Mesenteric fat pad (tissue), 1 donor: ENCODE results near the gene TMEM258. TPM values are rescaled to one million over a fixed set of nuclear protein-coding genes. Genes with fewer than 3 reads are reported as not detected.

Source experiments
- DNase-seq: peaks from one replicate; pipeline ENCODE4 v3.0.0-alpha.2; 2020; ENCODE audit warnings: low spot score
- long read RNA-seq: library from polyadenylated mRNA; unstranded; transcript quantifications from one replicate; pipeline ENCODE4 v2.0.0, GENCODE V29; 2020
- total RNA-seq: library from RNA; stranded (reverse); fragmentation: NEBNext Ultra II Directional; extraction: Animal tissue kit (Norgen Biotek cat#: 25700); gene quantifications from one replicate; pipeline ENCODE4 v1.2.1, GENCODE V29; 2021
- donor health status: DM: yes; HTN: yes; CAD: no.

TMEM258 gene
- total RNA-seq: 80.8 TPM
- long read RNA-seq, transcript TMEM258-204 (4 exons, 575 nt): major isoform, 14 of 26 reads
- long read RNA-seq, partial matches to known transcripts: 5 of 26 reads
- long read RNA-seq, other reads (novel, unspliced or antisense): 4 of 26 reads

DNA sequence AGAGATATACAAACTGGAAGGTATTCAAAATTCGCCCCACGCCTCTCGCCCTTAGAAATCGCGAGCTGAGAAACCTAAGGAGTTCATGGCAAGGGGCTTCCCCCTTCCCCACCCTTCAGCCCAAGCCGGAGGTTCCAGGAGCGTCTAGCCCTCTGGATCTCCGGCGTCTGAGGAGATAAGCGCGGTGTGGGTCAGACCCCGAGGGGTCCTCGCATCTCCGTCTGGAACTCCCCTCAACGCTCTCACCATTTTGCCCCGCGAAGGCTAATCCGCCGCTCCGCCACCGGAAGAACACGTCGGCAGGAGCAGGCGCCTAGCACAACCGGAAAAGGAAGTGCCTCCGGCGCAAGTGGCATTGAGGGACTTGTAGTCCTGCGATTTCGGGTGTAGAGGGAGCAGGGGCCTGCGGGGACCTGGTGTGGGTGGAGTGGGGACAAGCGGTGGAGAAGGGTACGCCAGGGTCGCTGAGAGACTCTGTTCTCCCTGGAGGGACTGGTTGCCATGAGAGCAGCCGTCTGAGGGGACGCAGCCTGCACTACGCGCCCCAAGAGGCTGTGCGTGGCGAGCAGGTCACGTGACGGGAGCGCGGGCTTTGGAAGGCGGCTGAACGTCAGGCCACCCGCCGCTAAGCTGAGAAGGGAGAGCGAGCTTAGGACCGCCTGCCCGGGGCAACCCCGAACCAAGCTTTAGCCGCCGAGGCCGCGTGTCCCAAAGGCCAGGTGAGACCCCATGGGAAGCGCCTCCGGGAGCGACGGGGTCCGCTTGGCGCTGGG is at the start of gene TMEM258, which contains the start of gene FEN1:
TSS of gene TMEM258 (minus strand) at position 290 of the 773 bp plus-strand sequence. CDS start at position 249, 41 bp downstream.
TSS of gene FEN1 (plus strand) at position 602 of the 773 bp plus-strand sequence. CDS start 2,451 bp downstream, outside the sequence.
- peak; percentile 96 for DNase-seq

DNA sequence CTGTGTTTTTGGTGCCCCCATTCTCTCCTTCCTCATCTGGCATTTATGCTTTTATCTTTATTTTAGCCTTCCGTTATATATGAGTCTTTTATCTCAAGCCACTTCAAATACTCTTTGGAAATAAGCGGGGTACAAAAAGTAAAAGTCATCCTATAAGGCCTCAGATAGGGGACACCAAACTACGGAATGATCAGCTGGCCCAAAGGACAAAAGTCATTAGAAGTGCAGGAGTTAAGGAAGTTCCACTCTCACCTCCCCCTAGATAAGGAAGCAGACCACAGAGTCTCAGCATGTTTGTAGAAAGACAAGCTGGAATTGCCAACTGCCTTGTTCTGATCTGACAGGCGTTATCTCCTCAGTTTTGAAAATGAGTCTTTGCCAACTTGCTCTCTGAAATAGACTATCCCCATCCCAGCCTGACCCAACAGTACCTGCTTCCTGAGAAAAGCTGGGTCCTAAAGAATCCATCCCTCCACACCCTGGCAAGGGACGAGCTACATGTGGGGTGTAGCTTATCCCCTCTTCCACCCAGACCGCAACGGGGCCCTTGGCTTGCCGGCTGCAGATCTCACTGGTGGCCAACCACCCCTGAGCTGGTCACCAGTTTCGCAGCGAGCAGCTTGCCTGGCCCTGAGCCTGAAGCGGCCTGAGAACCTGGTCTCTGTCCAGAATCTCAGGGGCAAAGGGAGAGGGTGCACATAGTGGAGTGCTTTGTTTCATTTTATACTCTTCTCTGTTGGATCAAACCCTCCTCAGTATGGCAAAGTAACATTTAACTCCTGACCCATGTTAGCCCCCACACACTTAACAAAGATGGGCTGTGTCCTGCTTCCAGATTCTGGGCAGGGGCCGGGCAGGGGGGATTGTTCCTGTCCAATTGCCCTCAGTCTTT is 49.5 kb upstream of the TMEM258 start:
- DNase-seq: no peak

DNA sequence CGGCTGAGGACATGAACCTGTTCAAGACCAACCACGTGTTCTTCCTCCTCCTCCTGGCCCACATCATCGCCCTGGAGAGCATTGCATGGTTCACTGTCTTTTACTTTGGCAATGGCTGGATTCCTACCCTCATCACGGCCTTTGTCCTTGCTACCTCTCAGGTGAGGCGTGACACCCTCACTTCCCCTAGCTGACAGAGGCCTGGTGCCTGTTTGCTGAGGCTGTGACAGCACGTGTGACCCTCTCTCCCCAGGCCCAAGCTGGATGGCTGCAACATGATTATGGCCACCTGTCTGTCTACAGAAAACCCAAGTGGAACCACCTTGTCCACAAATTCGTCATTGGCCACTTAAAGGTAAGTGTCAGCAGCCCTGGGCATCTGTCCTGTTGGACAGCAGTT is 48.0 kb upstream of the TMEM258 start:
- DNase-seq: no peak

DNA sequence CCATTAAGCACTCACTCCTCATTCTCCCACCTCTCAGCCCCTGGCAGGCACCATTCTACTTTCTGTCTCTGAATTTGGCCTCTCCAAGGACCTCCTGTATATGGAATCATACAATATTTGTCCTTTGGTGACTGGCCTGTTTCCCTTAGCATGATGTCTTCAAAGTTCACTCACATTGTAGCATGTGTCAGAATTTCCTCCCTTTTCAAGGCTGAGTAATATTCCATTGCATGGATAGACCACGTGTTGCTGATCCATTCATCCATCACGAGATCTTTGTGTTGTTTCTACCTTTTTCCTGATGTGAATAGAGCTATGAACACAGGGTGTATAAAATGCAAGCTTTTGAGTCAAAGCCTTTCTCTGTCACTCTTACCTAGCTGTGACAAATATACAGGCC is 47.3 kb upstream of the TMEM258 start:
- DNase-seq: no peak

DNA sequence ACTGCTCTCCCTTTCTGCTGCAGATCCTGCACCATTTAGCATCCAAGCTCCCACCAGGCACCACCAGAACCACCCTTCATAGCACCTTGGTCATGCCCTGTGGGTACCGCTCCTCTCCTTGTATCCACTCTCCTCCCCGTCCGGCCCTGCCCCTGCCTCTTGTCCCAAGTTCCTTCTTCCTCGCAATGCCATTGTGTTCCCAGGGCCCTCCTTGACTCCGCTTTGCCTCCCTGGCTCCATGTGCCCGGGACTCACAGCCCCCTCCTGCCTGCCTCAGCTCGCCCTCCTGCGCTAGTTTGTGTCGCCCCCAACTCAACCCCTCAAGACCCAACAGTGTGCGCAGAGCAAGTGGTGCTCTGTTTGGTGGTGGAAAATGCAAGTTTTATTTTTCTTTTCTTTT is 46.5 kb upstream of the TMEM258 start:
- DNase-seq: no peak

DNA sequence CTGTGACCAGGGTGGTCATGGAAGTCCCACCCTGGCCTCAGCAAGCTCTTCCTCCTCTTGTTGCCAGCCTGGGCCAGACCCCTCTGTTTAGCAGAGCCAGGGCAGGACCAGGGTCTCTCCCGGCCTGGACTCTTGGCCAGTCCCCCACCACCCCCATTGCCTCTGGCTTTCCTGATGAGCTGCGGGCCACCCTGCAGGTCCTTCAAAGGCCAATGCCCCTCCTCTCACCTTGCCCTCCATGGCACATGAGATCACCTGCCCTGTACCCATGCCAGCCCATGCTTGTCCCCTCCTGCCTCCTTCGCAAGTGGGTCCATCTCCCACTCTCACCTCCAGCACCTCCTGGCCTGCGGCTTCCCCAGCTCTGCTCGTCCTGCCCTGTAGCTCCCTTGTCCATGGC is 46.1 kb upstream of the TMEM258 start:
- DNase-seq: no peak

DNA sequence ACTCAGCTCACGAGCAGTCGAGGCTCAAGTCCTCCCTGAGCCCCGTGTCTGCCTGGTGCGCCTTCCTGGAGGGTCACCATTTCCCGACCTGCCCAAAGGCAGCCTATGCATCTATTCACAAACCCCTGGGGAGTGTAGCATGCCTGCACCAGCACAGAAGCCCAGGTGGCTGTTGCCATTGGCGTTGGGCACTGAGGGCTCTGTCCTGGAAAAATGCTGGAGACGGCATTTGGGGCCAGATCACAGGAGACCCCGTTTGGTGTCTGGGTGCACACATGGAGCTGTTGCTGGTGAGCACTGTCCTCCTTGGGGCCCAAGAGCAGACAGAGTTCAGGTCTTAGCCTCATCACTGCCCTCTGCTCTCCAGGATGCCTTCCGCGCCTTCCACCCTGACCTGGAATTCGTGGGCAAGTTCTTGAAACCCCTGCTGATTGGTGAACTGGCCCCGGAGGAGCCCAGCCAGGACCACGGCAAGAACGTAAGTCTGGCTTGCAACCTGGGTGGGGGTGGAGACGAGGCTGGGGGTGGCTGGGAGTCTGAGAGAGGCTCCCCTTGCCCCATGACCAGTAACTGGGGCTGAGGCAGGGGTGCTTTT is 45.1 kb upstream of the TMEM258 start:
- no peak for DNase-seq

DNA sequence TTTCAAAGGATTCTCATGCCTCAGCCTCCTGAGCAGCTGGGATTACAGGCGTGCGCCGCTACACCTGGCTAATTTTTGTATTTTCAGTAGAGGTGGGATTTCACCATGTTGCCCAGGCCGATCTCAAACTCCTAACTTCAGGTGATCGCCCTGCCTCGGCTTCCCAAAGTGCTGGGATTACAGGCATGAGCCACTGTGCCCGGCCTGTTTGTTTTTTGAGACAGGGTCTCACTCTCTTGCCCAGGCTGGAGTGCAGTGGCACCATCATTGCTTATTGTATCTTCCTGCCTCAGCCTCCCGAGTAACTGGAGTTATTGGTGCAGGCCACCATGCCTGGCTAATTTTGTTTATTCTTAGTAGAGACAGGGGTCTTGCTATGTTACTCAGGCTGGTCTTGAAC is 43.8 kb upstream of the TMEM258 start:
- DNase-seq: no peak

DNA sequence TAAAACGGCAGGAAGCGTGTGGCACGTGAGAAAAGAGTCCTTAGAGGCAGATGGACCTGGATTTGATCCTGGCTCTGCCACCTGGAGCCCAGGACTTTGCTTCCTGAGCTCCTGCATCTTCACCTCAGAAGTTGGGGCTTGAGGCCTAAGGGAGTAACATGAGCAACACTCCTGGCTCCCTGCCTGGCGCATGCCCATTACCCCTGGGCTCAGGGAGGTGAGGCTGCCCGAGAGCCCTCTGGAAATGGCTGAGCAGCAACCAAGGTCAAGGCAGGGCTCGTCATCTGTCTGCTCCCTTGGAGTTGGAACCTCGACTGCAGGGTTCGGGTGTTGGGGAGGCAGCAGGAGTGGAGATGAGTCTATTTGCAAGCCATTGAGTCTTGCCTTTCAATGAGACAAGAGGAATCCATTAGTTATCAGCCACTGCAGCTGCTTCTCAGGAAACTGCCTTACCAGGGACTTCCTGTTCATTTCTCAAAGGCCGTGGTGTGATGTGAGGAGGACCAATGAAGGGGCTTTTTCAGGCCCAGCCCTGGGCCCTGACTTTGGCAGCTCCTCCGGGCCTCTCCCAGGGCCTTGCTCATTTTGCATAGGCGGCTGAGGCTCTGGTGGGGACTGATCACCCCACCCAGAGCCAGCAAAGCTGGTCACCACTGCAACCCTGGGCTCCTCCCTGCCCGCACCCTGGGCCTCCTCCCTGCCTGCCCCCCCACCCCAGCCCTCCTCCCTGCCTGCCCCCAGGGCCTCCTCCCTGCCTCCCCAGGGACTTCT is 42.1 kb upstream of the TMEM258 start:
- no peak for DNase-seq

DNA sequence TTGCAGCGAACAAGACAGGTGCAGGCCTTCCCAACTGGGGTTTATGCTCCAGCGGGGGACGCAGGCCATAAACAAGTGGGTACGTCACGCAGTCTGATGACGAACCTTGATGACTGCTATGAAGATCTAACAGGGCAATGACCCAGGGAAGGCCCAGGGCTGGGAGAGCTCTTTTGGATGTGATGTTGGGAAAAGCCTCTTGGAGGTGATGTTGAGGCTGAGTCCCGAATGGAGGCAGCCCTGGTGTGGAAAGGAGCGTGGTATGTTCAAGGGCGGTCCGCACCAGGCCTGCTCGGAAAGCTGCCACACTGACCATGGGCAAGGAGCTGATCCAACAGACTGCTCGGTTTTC is 41.5 kb upstream of the TMEM258 start:
- DNase-seq: no peak

DNA sequence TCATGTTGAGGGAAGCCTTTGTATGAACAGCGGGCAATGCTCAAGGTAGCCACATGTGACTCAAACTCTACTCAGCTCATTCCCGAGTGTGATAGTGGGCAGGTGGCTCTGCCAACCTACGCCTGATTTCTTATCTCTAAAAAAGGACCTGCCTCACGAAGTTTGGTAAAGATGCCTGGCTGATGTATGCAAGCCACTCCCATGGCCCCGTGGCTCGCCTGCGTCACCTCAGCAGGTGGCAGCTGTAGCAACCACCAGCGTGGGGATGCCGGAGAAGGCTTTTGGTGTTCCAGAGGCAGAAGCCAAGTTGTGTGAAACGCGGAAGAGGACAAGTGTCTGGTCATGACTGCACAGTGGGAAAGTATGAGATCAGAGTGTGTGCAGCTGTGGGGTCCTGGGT is 41.1 kb upstream of the TMEM258 start:
- DNase-seq: no peak

DNA sequence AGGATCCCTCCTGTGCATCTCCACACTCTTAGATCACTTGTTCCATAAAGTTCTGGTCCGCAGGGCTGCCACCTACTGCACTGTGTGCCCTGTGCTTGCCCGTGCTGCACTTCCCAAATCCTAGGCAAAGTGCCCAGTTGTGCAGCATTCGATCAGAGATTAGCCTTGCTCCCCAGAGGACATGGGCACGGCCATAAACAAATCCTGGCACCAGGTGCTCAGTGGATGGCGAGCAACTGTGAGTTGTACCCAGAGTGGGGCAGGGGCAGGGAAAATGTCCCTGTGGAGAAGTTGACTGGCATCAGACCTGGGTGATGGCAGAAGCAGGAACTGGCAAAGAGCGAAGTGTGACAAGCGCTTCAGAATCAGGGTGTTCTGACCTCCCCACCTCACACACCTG is 40.4 kb upstream of the TMEM258 start:
- no peak for DNase-seq

DNA sequence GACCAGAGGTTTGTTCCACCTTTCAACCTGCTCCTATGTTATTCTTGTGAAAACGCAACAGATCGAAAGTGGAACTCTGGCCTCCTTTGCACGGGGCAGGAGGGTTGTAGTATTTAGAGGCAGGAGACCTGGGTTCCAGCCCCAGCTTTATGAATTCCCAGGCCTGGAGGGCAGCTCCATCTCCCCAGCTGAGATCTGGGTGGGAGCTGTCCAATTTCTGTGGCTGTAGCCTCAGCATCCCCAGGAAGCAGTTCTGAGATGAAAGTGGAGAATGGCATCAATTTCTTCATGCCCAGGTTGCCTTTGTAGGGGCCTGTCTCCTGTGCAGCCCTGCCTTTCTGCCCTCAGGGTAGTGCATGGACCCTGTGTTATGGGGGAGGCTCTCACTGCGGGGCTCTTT is 39.8 kb upstream of the TMEM258 start:
- DNase-seq: no peak

DNA sequence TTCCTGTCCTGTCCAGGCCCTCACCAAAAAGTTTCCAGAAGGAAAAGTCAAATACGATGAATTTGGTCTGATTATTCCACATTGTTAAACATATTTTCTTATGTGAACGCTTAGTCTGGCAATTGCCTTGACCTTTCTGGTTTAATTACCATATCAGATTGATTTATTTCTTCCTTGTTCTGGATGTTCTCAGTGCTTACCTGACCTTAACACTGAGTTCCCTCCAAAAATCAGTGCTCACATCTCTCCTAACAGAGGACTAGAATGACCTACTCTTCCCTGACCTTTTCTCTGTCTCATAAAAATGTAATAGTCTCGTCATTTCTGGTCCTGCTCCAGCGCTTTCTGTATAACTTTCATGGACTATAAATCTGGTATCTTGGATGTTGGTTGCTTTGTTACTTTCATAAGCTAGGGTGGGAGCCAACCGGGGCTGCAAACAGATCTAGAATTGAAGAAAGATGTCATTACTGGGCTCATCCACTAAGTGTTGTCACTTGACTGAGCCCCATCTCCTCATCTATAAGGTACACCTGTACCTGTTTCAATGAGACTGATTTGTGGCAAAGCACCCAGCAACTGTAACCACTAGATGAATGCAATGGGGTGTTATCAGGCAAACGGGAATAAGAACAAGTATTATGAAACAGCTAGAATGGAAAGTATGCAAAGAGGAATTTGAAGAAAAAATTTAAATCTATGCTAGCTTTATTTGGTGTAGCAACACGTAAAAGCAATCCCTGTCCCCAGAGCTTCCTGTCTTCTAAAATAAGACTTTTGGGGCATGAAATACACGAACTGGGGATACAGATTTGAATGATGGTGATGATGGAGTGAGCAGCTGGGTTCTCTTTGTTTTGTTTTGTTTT is 38.1 kb upstream of the TMEM258 start:
- DNase-seq: no peak

DNA sequence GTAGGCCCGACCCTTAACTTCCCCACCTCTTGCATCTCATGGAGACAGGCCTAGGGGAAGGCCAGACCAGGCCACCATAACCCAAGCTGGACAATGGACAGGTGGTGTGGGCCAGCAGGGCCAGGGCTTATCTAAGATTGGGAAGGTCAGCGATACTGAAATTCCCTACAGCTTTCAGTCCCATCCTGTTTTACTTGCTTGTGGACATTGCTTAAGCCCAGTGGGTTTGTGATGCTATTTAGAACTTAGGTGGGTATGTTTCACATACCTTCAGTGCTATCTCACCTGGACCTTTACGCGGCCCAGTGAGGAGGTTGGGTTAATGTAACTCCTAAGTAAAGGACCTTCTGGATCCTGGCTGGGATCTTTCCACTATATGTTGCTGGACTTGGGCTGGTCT is 37.4 kb upstream of the TMEM258 start:
- DNase-seq: no peak

DNA sequence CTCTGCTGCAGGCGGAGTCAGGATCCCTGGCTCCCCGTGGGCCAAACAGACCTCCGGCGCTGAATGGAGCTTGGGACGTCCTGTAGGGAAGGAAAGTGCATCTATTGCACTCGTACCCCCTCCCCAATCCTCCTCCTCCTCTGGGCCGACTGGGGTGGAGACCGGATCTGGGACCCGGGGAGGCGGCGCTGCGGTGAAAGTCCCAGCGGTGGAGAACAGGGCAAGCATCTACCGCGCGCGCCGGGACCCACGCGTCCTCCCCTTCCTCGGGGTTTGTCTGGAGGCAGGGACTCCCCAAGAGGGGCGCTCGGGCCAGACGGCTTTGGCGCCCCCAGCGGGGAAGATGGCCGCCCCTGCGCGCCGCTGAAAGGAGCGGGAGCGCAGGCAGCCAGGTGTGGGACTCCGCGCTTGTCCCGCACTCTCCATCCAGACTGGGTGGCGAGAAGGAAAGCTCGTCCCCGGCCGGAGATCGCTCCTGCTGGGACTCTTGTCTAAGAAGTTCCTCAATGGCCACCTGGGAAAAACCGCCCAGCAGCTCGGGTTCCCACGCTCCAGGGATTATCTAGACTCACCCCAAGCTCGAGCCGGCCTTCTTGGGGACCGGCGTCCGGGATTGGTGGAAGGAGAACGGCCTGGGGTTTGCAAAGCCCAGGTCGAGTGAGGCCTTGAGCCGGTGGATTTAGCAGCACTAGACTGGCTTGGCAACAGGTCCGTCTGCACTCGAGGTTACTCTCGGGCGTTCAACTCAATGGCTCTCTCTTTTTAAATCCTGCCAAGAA is 36.4 kb upstream of the TMEM258 start:
- no peak for DNase-seq

DNA sequence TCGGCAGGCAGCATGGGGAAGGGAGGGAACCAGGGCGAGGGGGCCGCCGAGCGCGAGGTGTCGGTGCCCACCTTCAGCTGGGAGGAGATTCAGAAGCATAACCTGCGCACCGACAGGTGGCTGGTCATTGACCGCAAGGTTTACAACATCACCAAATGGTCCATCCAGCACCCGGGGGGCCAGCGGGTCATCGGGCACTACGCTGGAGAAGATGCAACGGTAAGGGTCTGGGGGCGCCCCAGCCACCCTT is 35.9 kb upstream of the TMEM258 start:
- no peak for DNase-seq

DNA sequence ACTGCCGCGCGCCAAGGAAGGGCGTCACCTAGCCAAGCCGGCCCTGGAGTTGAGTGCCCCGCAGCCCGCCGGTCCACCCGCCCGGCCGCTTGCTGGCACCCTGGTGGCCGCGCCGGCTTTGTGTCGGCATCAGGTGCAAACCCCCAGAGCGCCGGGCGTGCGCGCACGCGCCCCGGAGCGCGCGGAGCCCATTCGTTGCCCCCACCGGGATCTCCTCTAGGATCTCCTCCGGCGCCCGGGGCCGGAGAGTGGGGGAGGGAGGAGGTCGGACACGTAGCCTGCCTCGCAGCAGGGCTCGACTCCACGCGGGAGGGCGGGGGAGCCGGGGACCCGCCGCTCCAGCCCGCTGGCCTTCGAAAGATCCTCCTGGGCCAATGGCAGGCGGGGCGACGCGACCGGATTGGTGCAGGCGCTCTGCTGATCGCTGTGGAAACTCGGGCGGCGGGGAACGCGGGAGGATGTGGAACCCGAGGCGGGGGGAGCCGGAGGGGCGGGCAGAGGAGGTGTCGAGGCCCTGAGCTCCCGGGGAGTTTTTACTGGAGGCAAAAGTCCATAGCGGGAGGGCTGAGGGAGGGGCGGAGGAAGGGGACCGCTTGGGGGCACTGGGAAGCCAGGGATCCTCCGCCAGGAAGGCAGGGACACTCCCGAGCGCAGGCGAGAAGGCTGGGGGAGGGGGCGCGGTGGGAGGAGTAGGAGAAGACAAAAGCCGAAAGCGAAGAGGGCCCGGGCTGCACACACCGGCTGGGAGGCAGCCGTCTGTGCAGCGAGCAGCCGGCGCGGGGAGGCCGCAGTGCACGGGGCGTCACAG is 35.4 kb upstream of the TMEM258 start, which contains the start of gene FADS2:
TSS of gene FADS2 (plus strand) at position 730 of the 808 bp plus-strand sequence. CDS start 91 bp downstream, outside the sequence.
- peak; percentile 95 for DNase-seq
